SK-N-SH (cell line): ENCODE results near the gene DDX1. TPM values are rescaled to one million over a fixed set of nuclear protein-coding genes. Genes with fewer than 3 reads are reported as not detected.

Source experiments
- CTCF ChIA-PET: fragments of 300-600, 350-600 bp; formaldehyde crosslinking; extraction: SDS; loops from one replicate; lab custom pipeline; 2021; lab: Yijun Ruan, JAX
- POLR2A ChIA-PET: fragments of 350-600 bp; sonication (Branson Sonifier 250); formaldehyde crosslinking; extraction: SDS; loops from one replicate; lab custom pipeline; 2020; ENCODE audit warnings: antibody characterized with exemption, inconsistent platforms; lab: Yijun Ruan, JAX
- DNase-seq: peaks from one replicate; pipeline ENCODE4 v3.0.0; 2012
- H2AFZ ChIP-seq: fragments of 200-600 bp; sonication (generic); 2 replicates; pipeline ENCODE4 v1.8.1; 2016; ENCODE audit warnings: antibody characterized with exemption, mild to moderate bottlenecking, low read depth
- H3F3A ChIP-seq: fragments of 200-600 bp; sonication (generic); replicated peaks from 2 replicates; pipeline ENCODE3; 2016; ENCODE audit warnings: antibody characterized with exemption, mild to moderate bottlenecking; ENCODE audit not compliant: insufficient read depth
- H3K27ac ChIP-seq, 2 experiments: fragments of 200-500 bp in 1 of 2; fragments of 200-600 bp in 1 of 2; sonication (Bioruptor generic) in 1 of 2; sonication (generic), shearing (Covaris generic) in 1 of 2; 2 replicates each; pipeline versions ENCODE4 v1.5.1 to v1.6.1; 2014 to 2016; ENCODE audit warnings: low read depth in 2 of 2, inconsistent platforms in 1 of 2, low read length in 1 of 2, mild to moderate bottlenecking in 1 of 2, mixed read lengths in 1 of 2
- H3K27me3 ChIP-seq: fragments of 200-600 bp; sonication (generic), shearing (Covaris generic); 2 replicates; pipeline ENCODE4 v1.6.1; 2016; ENCODE audit warnings: mixed run types; ENCODE audit not compliant: insufficient read depth
- H3K36me3 ChIP-seq, 2 experiments: fragments of 200-500 bp in 1 of 2; fragments of 200-600 bp in 1 of 2; sonication (Bioruptor generic) in 1 of 2; sonication (generic) in 1 of 2; replicated peaks in 1 of 2; 2 replicates each; pipeline versions ENCODE3 to v1.5.1; 2014 to 2016; ENCODE audit warnings: low read length in 1 of 2, mild to moderate bottlenecking in 1 of 2; ENCODE audit not compliant: insufficient read depth in 2 of 2, control insufficient read depth in 1 of 2
- H3K4me1 ChIP-seq, 2 experiments: fragments of 200-500 bp in 1 of 2; fragments of 200-600 bp in 1 of 2; sonication (Bioruptor generic) in 1 of 2; sonication (generic), shearing (Covaris generic) in 1 of 2; 2 replicates each; pipeline versions ENCODE4 v1.5.1 to v1.6.1; 2014 to 2016; ENCODE audit warnings: low read depth in 1 of 2, low read length in 1 of 2, mixed run types in 1 of 2; ENCODE audit not compliant: insufficient read depth in 2 of 2, control insufficient read depth in 1 of 2
- H3K4me2 ChIP-seq: fragments of 200-600 bp; sonication (generic), shearing (Covaris generic); 2 replicates; pipeline ENCODE4 v1.6.1; 2017; ENCODE audit warnings: mixed run types
- H3K4me3 ChIP-seq, 2 experiments: fragments of 200-500 bp in 1 of 2; fragments of 200-600 bp in 1 of 2; sonication (Bioruptor generic) in 1 of 2; sonication (generic), shearing (Covaris generic) in 1 of 2; 2 replicates each; pipeline versions ENCODE4 v1.5.1 to v1.8.1; 2014 to 2016; ENCODE audit warnings: low read depth in 2 of 2, inconsistent platforms in 1 of 2, low read length in 1 of 2, mild to moderate bottlenecking in 1 of 2, mixed read lengths in 1 of 2, moderate library complexity in 1 of 2
- H3K79me2 ChIP-seq: fragments of 200-600 bp; sonication (generic); 2 replicates; pipeline ENCODE4 v1.8.1; 2017; ENCODE audit warnings: mild to moderate bottlenecking; ENCODE audit not compliant: insufficient read depth
- H3K9ac ChIP-seq: fragments of 200-600 bp; sonication (generic); 2 replicates; pipeline ENCODE4 v1.6.1; 2017; ENCODE audit warnings: mixed run types
- H3K9me2 ChIP-seq: fragments of 200-600 bp; sonication (generic); 2 replicates; pipeline ENCODE4 v1.6.1; 2017; ENCODE audit warnings: mixed run types
- H3K9me3 ChIP-seq: fragments of 200-600 bp; sonication (generic); 2 replicates; pipeline ENCODE4 v1.6.1; 2017; ENCODE audit warnings: mixed run types, mild to moderate bottlenecking, moderate library complexity
- H4K20me1 ChIP-seq: fragments of 200-600 bp; sonication (generic); 2 replicates; pipeline ENCODE4 v1.6.1; 2017; ENCODE audit warnings: mild to moderate bottlenecking, mixed run types; ENCODE audit not compliant: insufficient read depth
- CTCF ChIP-seq: fragments of 200-600 bp; sonication (generic); IDR thresholded peaks from 2 replicates; pipeline ENCODE4 v1.6.1; 2017; ENCODE audit warnings: antibody characterized with exemption, mild to moderate bottlenecking, moderate library complexity
- EP300 ChIP-seq, 2 experiments: IDR thresholded peaks; 2 replicates each; pipeline versions ENCODE4 v1.4.0 to v1.6.1; 2012; ENCODE audit warnings: borderline replicate concordance in 1 of 2, low read depth in 1 of 2, low read length in 1 of 2
- EZH2phosphoT487 ChIP-seq: fragments of 200-600 bp; sonication (generic); IDR thresholded peaks from 2 replicates; pipeline ENCODE4 v1.6.1; 2017; ENCODE audit warnings: low read depth, mixed run types, mild to moderate bottlenecking, antibody characterized with exemption, moderate library complexity, borderline replicate concordance
- FOSL2 ChIP-seq: IDR thresholded peaks from 2 replicates; pipeline ENCODE4 v1.4.0; 2012; ENCODE audit warnings: low read depth, mild to moderate bottlenecking, moderate library complexity, borderline replicate concordance
- IRF3 ChIP-seq: fragments of 150-350 bp; IDR thresholded peaks from 2 replicates; pipeline ENCODE4 v1.6.1; 2016; ENCODE audit warnings: mild to moderate bottlenecking, low read depth, low read length
- JUND ChIP-seq: IDR thresholded peaks from 2 replicates; pipeline ENCODE4 v1.4.0; 2012
- NFIC ChIP-seq: IDR thresholded peaks from 2 replicates; pipeline ENCODE4 v1.4.0; 2012; ENCODE audit warnings: borderline replicate concordance
- PBX3 ChIP-seq: IDR thresholded peaks from 2 replicates; pipeline ENCODE4; 2012
- RFX5 ChIP-seq: IDR thresholded peaks from 2 replicates; pipeline ENCODE4 v1.6.1; 2012; ENCODE audit warnings: mild to moderate bottlenecking, improper control_type of control experiment, low read length
- RXRA ChIP-seq: IDR thresholded peaks from 2 replicates; pipeline ENCODE4 v1.4.0; 2012; ENCODE audit warnings: low read depth, mild to moderate bottlenecking, borderline replicate concordance
- SIN3A ChIP-seq: IDR thresholded peaks from 2 replicates; pipeline ENCODE4 v1.6.1; 2012; ENCODE audit warnings: low read depth, mild to moderate bottlenecking, low read length, moderate library complexity, borderline replicate concordance
- USF2 ChIP-seq: fragments of 150-350 bp; IDR thresholded peaks from 2 replicates; pipeline ENCODE4 v1.6.1; 2017; ENCODE audit warnings: antibody characterized with exemption, low read length, low read depth, borderline replicate concordance
- WGBS: methylation state at CpG from one replicate; pipeline ENCODE4 v1.1.6; 2017; ENCODE audit warnings: low lambda C conversion rate; 5-methylcytosine and 5-hydroxymethylcytosine counted together
- polyA plus RNA-seq, 3 experiments: library from polyadenylated mRNA; depleted of rRNA; stranded (reverse); fragments of >200 nt; gene quantifications; 2 replicates each; pipeline ENCODE4 v1.2.3, GENCODE V29; 2012

DDX1 gene
- polyA plus RNA-seq, 1 of the 3 experiments (the other 2 are of a cell fraction): 54.5 TPM

- TF ChIP-seq USF2 (no peak), CTCF (no peak), FOSL2 (no peak), EZH2phosphoT487 (no peak), JUND (no peak)
Measured at GRCh38 chr2:15562354-15563031, 29.2 kb upstream of the DDX1 start (continued).

- no peak overlapping the region for H3K9ac ChIP-seq
- POLR2A ChIA-PET: no interaction called here
- no peak overlapping the region for H2AFZ ChIP-seq
- CTCF ChIA-PET: interaction anchor here (4.0 kb wide), 1 partner anchor 14 kb away, joined by 25 read pairs; no protein-coding TSS in a partner anchor
- H3K9me2 ChIP-seq: no peaks in the 10 kb centered on the region
- H3K36me3 ChIP-seq: no peaks in the 10 kb centered on the region
- H3K4me2 ChIP-seq: no peak overlapping the region
- peaks cover 4% of the 10 kb centered on the region for H3F3A ChIP-seq
- H3K79me2 ChIP-seq: peaks cover 25% of the 10 kb centered on the region
- H3K4me1 ChIP-seq: peaks cover 5 to 11% of the 10 kb centered on the region in 2 experiments; a peak in 2 of 4 replicates
- whole genome bisulfite sequencing: 85% methylated on average over 9 of the region's 9 CpGs
- DNase-seq: no peak
- TF ChIP-seq USF2: no peak
- TF ChIP-seq SIN3A: no peak
- no peak for TF ChIP-seq RXRA
- TF ChIP-seq EP300 (IDR thresholded peaks at IDR 0.05; ENCODE audit: borderline replicate concordance in 1 of 2, low read depth in 1 of 2, low read length in 1 of 2): no peak
- TF ChIP-seq PBX3: no peak
- no peak for TF ChIP-seq RFX5
- no peak for TF ChIP-seq IRF3
- no peak for TF ChIP-seq NFIC
- H3K27ac ChIP-seq: no peak overlapping the region
- H3K4me3 ChIP-seq: no peak overlapping the region
- H3K9me3 ChIP-seq: no peaks in the 10 kb centered on the region
- no peaks in the 10 kb centered on the region for H3K27me3 ChIP-seq
- peaks cover 9% of the 10 kb centered on the region; the same call in 1 of the 2 replicates for H4K20me1 ChIP-seq
Measured at GRCh38 chr2:15563227-15564100, 28.2 kb upstream of the DDX1 start.
